HCT116 (cell line): ENCODE results near the gene MIF4GD.

Experiments used
- CEBPB ChIP-seq: IDR thresholded peaks from 2 replicates; pipeline ENCODE4 v1.6.1; 2012; ENCODE audit warnings: low read depth
- CTCF ChIP-seq, 3 experiments: fragments of 200-600 bp in 1 of 3; sonication (generic) in 1 of 3; IDR thresholded peaks in 2 of 3; conservative IDR thresholded peaks in 1 of 3; 2 replicates each; pipeline ENCODE4 v1.5.1; 2012 to 2017; ENCODE audit warnings: low read depth in 2 of 3, low read length in 2 of 3, antibody characterized with exemption in 1 of 3, borderline replicate concordance in 1 of 3, control low read depth in 1 of 3, mild to moderate bottlenecking in 1 of 3, mixed read lengths in 1 of 3, mixed run types in 1 of 3, moderate library complexity in 1 of 3; ENCODE audit not compliant: insufficient read depth in 1 of 3
- EZH2 ChIP-seq: fragments of 200-600 bp; sonication (generic); IDR thresholded peaks from 2 replicates; pipeline ENCODE4 v1.6.1; 2017; ENCODE audit warnings: antibody characterized with exemption, mixed run types
- EZH2phosphoT487 ChIP-seq: fragments of 200-600 bp; IDR thresholded peaks from 2 replicates; pipeline ENCODE4 v1.6.1; 2018; ENCODE audit warnings: antibody characterized with exemption, borderline replicate concordance
- JUND ChIP-seq: IDR thresholded peaks from 2 replicates; pipeline ENCODE4 v1.6.1; 2012
- POLR2A ChIP-seq: IDR thresholded peaks from 2 replicates; pipeline ENCODE4 v1.7.0; 2011; ENCODE audit warnings: borderline replicate concordance; ENCODE audit not compliant: insufficient read depth, insufficient read length; ENCODE audit errors: extremely low read depth
- POLR2AphosphoS5 ChIP-seq: IDR thresholded peaks from 2 replicates; pipeline ENCODE4 v1.6.1; 2011; ENCODE audit warnings: mild to moderate bottlenecking, low read depth, low read length, moderate library complexity
- SP1 ChIP-seq: IDR thresholded peaks from 2 replicates; pipeline ENCODE4 v1.6.1; 2012; ENCODE audit warnings: low read depth
- TCF7L2 ChIP-seq: IDR thresholded peaks from 2 replicates; pipeline ENCODE4 v1.7.0; 2011; ENCODE audit warnings: borderline replicate concordance, inconsistent platforms; ENCODE audit not compliant: insufficient read depth, insufficient read length; ENCODE audit errors: extremely low read depth
- YY1 ChIP-seq: IDR thresholded peaks from 2 replicates; pipeline ENCODE4 v1.6.1; 2011; ENCODE audit warnings: low read length, low read depth, moderate library complexity, mild to moderate bottlenecking; ENCODE audit not compliant: insufficient replicate concordance; ENCODE audit errors: extremely low read depth
- ZNF274 ChIP-seq: fragments of 200-500 bp; sonication (Bioruptor generic); IDR thresholded peaks from 2 replicates; pipeline ENCODE4 v1.6.1; 2014; ENCODE audit warnings: mild to moderate bottlenecking, low read depth, low read length, inconsistent platforms
- TF ChIP-seq, protein P1 (sequence below): IDR thresholded peaks from 2 replicates; pipeline ENCODE4 v1.6.1; 2012

- TF ChIP-seq ZNF274: no peak
- TF ChIP-seq POLR2AphosphoS5: no peak
- TF ChIP-seq EZH2phosphoT487: no peak
- TF ChIP-seq TCF7L2: no peak
- no peak for TF ChIP-seq JUND
- TF ChIP-seq EZH2: no peak
- no peak for TF ChIP-seq CEBPB
- TF ChIP-seq, protein P1, sequence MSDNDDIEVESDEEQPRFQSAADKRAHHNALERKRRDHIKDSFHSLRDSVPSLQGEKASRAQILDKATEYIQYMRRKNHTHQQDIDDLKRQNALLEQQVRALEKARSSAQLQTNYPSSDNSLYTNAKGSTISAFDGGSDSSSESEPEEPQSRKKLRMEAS: no peak
- no peak for TF ChIP-seq POLR2A
- no peak for TF ChIP-seq YY1
- no peak for TF ChIP-seq SP1
- TF ChIP-seq CTCF (IDR thresholded peaks at IDR 0.05 in 2 of 3, conservative IDR thresholded peaks at IDR 0.05 in 1 of 3; ENCODE audit: borderline replicate concordance in 1 of 3, insufficient read depth in 1 of 3, low read depth in 2 of 3, low read length in 2 of 3): no peak
These were observed 42.2 kb downstream of the MIF4GD start for GRCh38 chr17:75228847-75229246.
